ENCODE data around the gene APOA5. TPM values are rescaled to one million over a fixed set of nuclear protein-coding genes. Genes with fewer than 3 reads are reported as not detected.
A peak's percentile ranks its signal among the peaks of the same experiment; 100 is the strongest.

Gene APOA5
- 0.25 TPM in 1 of 2 replicates, not detected in the other for total RNA-seq (ENCODE audit: low replicate concordance)

- H3F3A ChIP-seq (ENCODE audit: low read depth): no peaks in the 10 kb centered on the region
- Mint-ChIP-seq H3K36me3 (no peaks in the 10 kb centered on the region), H3K4me1 (peaks cover 12% of the 10 kb centered on the region), H3K27me3 (ENCODE audit: insufficient read depth, low read depth) (peaks cover 6% of the 10 kb centered on the region), H3K27ac (no peak within 1 kb of the TSS), H3K4me3 (peak within 1 kb of the TSS; percentile 68), H3K9me3 (peaks cover under 1% of the 10 kb centered on the region)
- peaks cover 11% of the 10 kb centered on the region for H3K27me3 ChIP-seq
- H3K4me1 ChIP-seq: peaks cover 5% of the 10 kb centered on the region
- no peaks in the 10 kb centered on the region for H3K9me3 ChIP-seq (ENCODE audit: low read depth)
- peaks cover 10% of the 10 kb centered on the region for H3K79me2 ChIP-seq (ENCODE audit: low read depth)
- H3K4me2 ChIP-seq: no peak within 1 kb of the TSS
- no peak within 1 kb of the TSS for H3K9ac ChIP-seq
- H4K20me1 ChIP-seq (ENCODE audit: low read depth): no peaks in the 10 kb centered on the region
- TF ChIP-seq EZH2phosphoT487 (IDR thresholded peaks at IDR 0.05): no peak
- no peak for TF ChIP-seq CTCF (IDR thresholded peaks at IDR 0.05)
- no peak for TF ChIP-seq EZH2 (IDR thresholded peaks at IDR 0.05)
- H3K36me3 ChIP-seq: no peaks in the 10 kb centered on the region
- no peak within 1 kb of the TSS for H3K4me3 ChIP-seq
- no peak within 1 kb of the TSS for H3K27ac ChIP-seq
- DNase-seq (ENCODE audit: low spot score): no peak
- peak within 1 kb of the TSS; percentile 94 for H2AFZ ChIP-seq (replicated peaks)
These were observed at the start of gene APOA5 for GRCh38 chr11:116791813-116792143. TSS of gene APOA5 (minus strand) at chr11:116791879. CDS start at chr11:116791860, 19 bp downstream.

GRCh38 chr11:116840746-116841296 lies 49.1 kb upstream of the APOA5 start:
- peaks cover 33% of the 10 kb centered on the region for H3K4me1 Mint-ChIP-seq
- no peaks in the 10 kb centered on the region for H3K9me3 ChIP-seq (ENCODE audit: low read depth)
- peaks cover under 1% of the 10 kb centered on the region for H3K27me3 ChIP-seq
- H3K27me3 Mint-ChIP-seq (ENCODE audit: insufficient read depth, low read depth): peaks cover 2% of the 10 kb centered on the region
- H4K20me1 ChIP-seq (ENCODE audit: low read depth): no peaks in the 10 kb centered on the region
- no peaks in the 10 kb centered on the region for H3K36me3 ChIP-seq
- no peak overlapping the region for H3K27ac ChIP-seq
- H3K4me1 ChIP-seq: peaks cover 11% of the 10 kb centered on the region
- H3K4me3 ChIP-seq: no peak overlapping the region
- DNase-seq (ENCODE audit: low spot score): no peak
- H3K79me2 ChIP-seq (ENCODE audit: low read depth): no peaks in the 10 kb centered on the region
- H3K36me3 Mint-ChIP-seq: peaks cover 6% of the 10 kb centered on the region
- TF ChIP-seq EZH2phosphoT487 (IDR thresholded peaks at IDR 0.05): no peak
- no peak for TF ChIP-seq EZH2 (IDR thresholded peaks at IDR 0.05)
- TF ChIP-seq CTCF (IDR thresholded peaks at IDR 0.05): no peak
- H3K9me3 Mint-ChIP-seq: no peaks in the 10 kb centered on the region
- H3K4me3 Mint-ChIP-seq: no peak overlapping the region
- no peak overlapping the region for H3K27ac Mint-ChIP-seq
- H3K4me2 ChIP-seq: no peak overlapping the region
- no peak overlapping the region for H2AFZ ChIP-seq (replicated peaks)
- no peaks in the 10 kb centered on the region for H3F3A ChIP-seq (ENCODE audit: low read depth)
- no peak overlapping the region for H3K9ac ChIP-seq

GRCh38 chr11:116840224-116840745 lies 48.6 kb upstream of the APOA5 start:
- Mint-ChIP-seq H3K4me3 (no peak overlapping the region), H3K27me3 (ENCODE audit: insufficient read depth, low read depth) (peaks cover 2% of the 10 kb centered on the region), H3K36me3 (peaks cover 6% of the 10 kb centered on the region), H3K27ac (no peak overlapping the region), H3K9me3 (no peaks in the 10 kb centered on the region), H3K4me1 (peaks cover 33% of the 10 kb centered on the region)
- no peak overlapping the region for H2AFZ ChIP-seq (replicated peaks)
- no peaks in the 10 kb centered on the region for H4K20me1 ChIP-seq (ENCODE audit: low read depth)
- no peaks in the 10 kb centered on the region for H3K9me3 ChIP-seq (ENCODE audit: low read depth)
- no peak overlapping the region for H3K4me3 ChIP-seq
- no peaks in the 10 kb centered on the region for H3K36me3 ChIP-seq
- no peak overlapping the region for H3K27ac ChIP-seq
- no peak overlapping the region for H3K4me2 ChIP-seq
- H3K4me1 ChIP-seq: peaks cover 14% of the 10 kb centered on the region
- peak; percentile 41 for DNase-seq (ENCODE audit: low spot score)
- no peaks in the 10 kb centered on the region for H3K79me2 ChIP-seq (ENCODE audit: low read depth)
- H3K27me3 ChIP-seq: peaks cover 6% of the 10 kb centered on the region
- no peak overlapping the region for H3K9ac ChIP-seq
- TF ChIP-seq EZH2phosphoT487 (IDR thresholded peaks at IDR 0.05): no peak
- no peak for TF ChIP-seq EZH2 (IDR thresholded peaks at IDR 0.05)
- peak; percentile 36 for TF ChIP-seq CTCF (IDR thresholded peaks at IDR 0.05)
- H3F3A ChIP-seq (ENCODE audit: low read depth): peaks cover 4% of the 10 kb centered on the region

All from neural progenitor cell (in vitro differentiated cells).